Measurements from ENCODE around the gene DAPK2. TPM values are rescaled to one million over a fixed set of nuclear protein-coding genes. Genes with fewer than 3 reads are reported as not detected.

DAPK2 gene
- total and polyA plus RNA-seq, 2 of the 13 experiments (the other 11 are each of a cell fraction or from before 2014, with no cell fraction given) = 0.33 to 0.63 TPM

GRCh38 chr15:63945838-63946298 lies 100.4 kb downstream of the DAPK2 start (continued):
- TF ChIP-seq, protein P1, sequence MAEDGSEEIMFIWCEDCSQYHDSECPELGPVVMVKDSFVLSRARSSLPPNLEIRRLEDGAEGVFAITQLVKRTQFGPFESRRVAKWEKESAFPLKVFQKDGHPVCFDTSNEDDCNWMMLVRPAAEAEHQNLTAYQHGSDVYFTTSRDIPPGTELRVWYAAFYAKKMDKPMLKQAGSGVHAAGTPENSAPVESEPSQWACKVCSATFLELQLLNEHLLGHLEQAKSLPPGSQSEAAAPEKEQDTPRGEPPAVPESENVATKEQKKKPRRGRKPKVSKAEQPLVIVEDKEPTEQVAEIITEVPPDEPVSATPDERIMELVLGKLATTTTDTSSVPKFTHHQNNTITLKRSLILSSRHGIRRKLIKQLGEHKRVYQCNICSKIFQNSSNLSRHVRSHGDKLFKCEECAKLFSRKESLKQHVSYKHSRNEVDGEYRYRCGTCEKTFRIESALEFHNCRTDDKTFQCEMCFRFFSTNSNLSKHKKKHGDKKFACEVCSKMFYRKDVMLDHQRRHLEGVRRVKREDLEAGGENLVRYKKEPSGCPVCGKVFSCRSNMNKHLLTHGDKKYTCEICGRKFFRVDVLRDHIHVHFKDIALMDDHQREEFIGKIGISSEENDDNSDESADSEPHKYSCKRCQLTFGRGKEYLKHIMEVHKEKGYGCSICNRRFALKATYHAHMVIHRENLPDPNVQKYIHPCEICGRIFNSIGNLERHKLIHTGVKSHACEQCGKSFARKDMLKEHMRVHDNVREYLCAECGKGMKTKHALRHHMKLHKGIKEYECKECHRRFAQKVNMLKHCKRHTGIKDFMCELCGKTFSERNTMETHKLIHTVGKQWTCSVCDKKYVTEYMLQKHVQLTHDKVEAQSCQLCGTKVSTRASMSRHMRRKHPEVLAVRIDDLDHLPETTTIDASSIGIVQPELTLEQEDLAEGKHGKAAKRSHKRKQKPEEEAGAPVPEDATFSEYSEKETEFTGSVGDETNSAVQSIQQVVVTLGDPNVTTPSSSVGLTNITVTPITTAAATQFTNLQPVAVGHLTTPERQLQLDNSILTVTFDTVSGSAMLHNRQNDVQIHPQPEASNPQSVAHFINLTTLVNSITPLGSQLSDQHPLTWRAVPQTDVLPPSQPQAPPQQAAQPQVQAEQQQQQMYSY (CRISPR knock-in tag; IDR thresholded peaks at IDR 0.05) = peak; percentile 45; the same call in 1 of the 2 replicates
- TF ChIP-seq MYPOP (CRISPR knock-in tag; IDR thresholded peaks at IDR 0.05) (0 out of 2 replicates have a peak, but pooled peaks have one; percentile 6), STAG1 (CRISPR knock-in tag; IDR thresholded peaks at IDR 0.05) (peak; percentile 61), ZMAT5 (CRISPR knock-in tag; IDR thresholded peaks at IDR 0.05; ENCODE audit: borderline replicate concordance, low read depth) (no peak), ZKSCAN5 (CRISPR knock-in tag; IDR thresholded peaks at IDR 0.05) (peak; percentile 86; the same call in 1 of the 2 replicates), LCORL (IDR thresholded peaks at IDR 0.05) (no peak), LCORL (CRISPR knock-in tag; IDR thresholded peaks at IDR 0.05) (peak; percentile 81; the same call in 1 of the 2 replicates), HIVEP1 (CRISPR knock-in tag; IDR thresholded peaks at IDR 0.05) (0 out of 2 replicates have a peak, but pooled peaks have one; percentile 36), RARG (CRISPR knock-in tag; IDR thresholded peaks at IDR 0.05; ENCODE audit: low read depth) (no peak), HNRNPL (IDR thresholded peaks at IDR 0.05; ENCODE audit: low read depth, low read length) (peak; percentile 33; the same call in 1 of the 2 replicates), ZNF263 (CRISPR knock-in tag; IDR thresholded peaks at IDR 0.05) (peak; percentile 35; the same call in 1 of the 2 replicates), DMTF1 (CRISPR knock-in tag; IDR thresholded peaks at IDR 0.05) (no peak), TFDP1 (CRISPR knock-in tag; IDR thresholded peaks at IDR 0.05; ENCODE audit: borderline replicate concordance) (no peak), TEAD3 (CRISPR knock-in tag; optimal IDR thresholded peaks at IDR 0.05; ENCODE audit: borderline replicate concordance) (peak; percentile 92), KAT7 (CRISPR knock-in tag; IDR thresholded peaks at IDR 0.05; ENCODE audit: borderline replicate concordance) (0 out of 2 replicates have a peak, but pooled peaks have one; percentile 37), ETV5 (CRISPR knock-in tag; IDR thresholded peaks at IDR 0.05; ENCODE audit: borderline replicate concordance) (peak; percentile 32), SOX5 (CRISPR knock-in tag; IDR thresholded peaks at IDR 0.05; ENCODE audit: borderline replicate concordance) (no peak), SAP130 (CRISPR knock-in tag; IDR thresholded peaks at IDR 0.05; ENCODE audit: low read depth) (peak; percentile 46; the same call in 1 of the 2 replicates)
- TF ChIP-seq, protein P2, sequence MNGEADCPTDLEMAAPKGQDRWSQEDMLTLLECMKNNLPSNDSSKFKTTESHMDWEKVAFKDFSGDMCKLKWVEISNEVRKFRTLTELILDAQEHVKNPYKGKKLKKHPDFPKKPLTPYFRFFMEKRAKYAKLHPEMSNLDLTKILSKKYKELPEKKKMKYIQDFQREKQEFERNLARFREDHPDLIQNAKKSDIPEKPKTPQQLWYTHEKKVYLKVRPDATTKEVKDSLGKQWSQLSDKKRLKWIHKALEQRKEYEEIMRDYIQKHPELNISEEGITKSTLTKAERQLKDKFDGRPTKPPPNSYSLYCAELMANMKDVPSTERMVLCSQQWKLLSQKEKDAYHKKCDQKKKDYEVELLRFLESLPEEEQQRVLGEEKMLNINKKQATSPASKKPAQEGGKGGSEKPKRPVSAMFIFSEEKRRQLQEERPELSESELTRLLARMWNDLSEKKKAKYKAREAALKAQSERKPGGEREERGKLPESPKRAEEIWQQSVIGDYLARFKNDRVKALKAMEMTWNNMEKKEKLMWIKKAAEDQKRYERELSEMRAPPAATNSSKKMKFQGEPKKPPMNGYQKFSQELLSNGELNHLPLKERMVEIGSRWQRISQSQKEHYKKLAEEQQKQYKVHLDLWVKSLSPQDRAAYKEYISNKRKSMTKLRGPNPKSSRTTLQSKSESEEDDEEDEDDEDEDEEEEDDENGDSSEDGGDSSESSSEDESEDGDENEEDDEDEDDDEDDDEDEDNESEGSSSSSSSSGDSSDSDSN (CRISPR knock-in tag; IDR thresholded peaks at IDR 0.05) = 0 out of 2 replicates have a peak, but pooled peaks have one; percentile 8

Measured in HepG2 (cell line).